Esophagus (tissue), 2 donors: ENCODE results near the gene MAP6D1. TPM values are rescaled to one million over a fixed set of nuclear protein-coding genes. Genes with fewer than 3 reads are reported as not detected.
A peak's percentile ranks its signal among the peaks of the same experiment; 100 is the strongest.

Experiments
- H3K27ac ChIP-seq, 2 donors: one replicate each; pipeline ENCODE4 v1.5.1; 2013; ENCODE audit warnings: low read depth in 2 of 2, mild to moderate bottlenecking in 2 of 2, inconsistent platforms in 1 of 2, low read length in 1 of 2, moderate library complexity in 1 of 2
- H3K27me3 ChIP-seq, 2 donors: one replicate each; pipeline ENCODE4 v1.6.1; 2013; ENCODE audit warnings: low read length in 2 of 2, control low read depth in 1 of 2, mild to moderate bottlenecking in 1 of 2; ENCODE audit not compliant: insufficient read depth in 2 of 2, control insufficient read depth in 1 of 2
- H3K36me3 ChIP-seq, 2 donors: one replicate each; pipeline ENCODE4 v1.6.1; 2013; ENCODE audit warnings: low read length in 1 of 2; ENCODE audit not compliant: control insufficient read depth in 2 of 2, insufficient read depth in 2 of 2
- H3K4me1 ChIP-seq, 2 donors: one replicate each; pipeline ENCODE4 v1.6.1; 2013; ENCODE audit warnings: low read length in 1 of 2; ENCODE audit not compliant: control insufficient read depth in 2 of 2, insufficient read depth in 2 of 2
- H3K4me3 ChIP-seq, 2 donors: one replicate each; pipeline ENCODE4 v1.5.1; 2013; ENCODE audit warnings: low read length in 2 of 2, mild to moderate bottlenecking in 2 of 2, low read depth in 1 of 2, moderate library complexity in 1 of 2
- H3K9me3 ChIP-seq, 2 donors: one replicate each; pipeline ENCODE4 v1.6.1; 2013; ENCODE audit warnings: mild to moderate bottlenecking in 2 of 2, low read depth in 1 of 2, low read length in 1 of 2, moderate library complexity in 1 of 2; ENCODE audit not compliant: control insufficient read depth in 2 of 2, insufficient read depth in 1 of 2
- WGBS, 2 donors: extraction: QIAGEN DNeasy Blood & Tissue Kit; methylation state at CpG; one replicate each; pipeline ENCODE4 v1.1.7; 2013; 5-methylcytosine and 5-hydroxymethylcytosine counted together
- polyA plus RNA-seq, 2 donors: library from polyadenylated mRNA; stranded (reverse); fragments of 200-250 nt; gene quantifications; one replicate each; pipeline ENCODE4 v1.2.3, GENCODE V29; 2013
- donor health status: healthy with polysubstance abuse.
- donor health status: Bipolar disorder and iron deficiency.

MAP6D1 gene
- polyA plus RNA-seq, 2 donors: 1.2 to 1.4 TPM

DNA sequence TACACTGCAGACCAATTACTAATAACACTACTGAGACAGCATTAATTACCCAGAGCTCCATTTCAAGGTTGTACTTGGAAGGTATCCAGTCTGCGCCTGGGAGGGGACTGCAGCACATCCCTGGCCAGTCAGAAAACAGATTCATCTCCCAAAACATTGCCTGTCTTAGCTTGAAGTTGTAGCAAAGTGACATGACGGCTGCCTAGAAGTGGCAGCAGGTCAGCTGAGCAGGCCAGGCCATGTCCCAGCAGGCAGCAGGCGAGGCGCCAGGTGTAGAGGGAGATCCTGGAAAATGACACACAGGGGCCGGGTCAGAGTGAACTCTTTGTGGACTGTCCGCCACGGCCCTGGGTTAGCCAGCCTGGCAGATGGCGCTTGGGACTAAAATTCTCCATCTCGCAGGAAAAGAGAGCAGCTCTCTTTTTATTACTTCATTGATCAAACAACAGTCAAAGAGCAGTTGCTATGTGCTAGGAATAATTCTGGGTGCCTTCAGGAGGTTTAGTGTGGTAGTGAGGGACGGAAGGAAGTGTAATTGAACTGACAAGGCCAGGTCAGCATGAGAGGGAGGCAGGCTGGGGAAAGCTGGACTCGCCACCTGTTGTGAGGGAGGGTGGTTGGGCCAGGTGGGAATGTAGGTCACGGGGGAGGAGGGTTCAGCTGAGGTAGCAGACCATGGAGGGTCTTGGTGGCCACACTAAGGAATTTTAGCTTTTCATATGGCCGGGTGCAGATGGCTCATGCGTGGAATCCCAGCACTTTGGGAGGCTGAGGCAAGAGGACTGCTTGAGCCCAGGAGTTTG, 1.3 kb upstream of the MAP6D1 start:
- WGBS, 2 donors: 66 to 78% methylated on average over 14 of the region's 14 CpGs
- Histone ChIP-seq H3K4me3 (no peak overlapping the region), H3K27ac (peak overlapping the region; percentile 9 to 20), H3K27me3 (no peaks in the 10 kb centered on the region), H3K9me3 (no peaks in the 10 kb centered on the region), H3K36me3 (peaks cover 6 to 8% of the 10 kb centered on the region in 2 donors), H3K4me1 (peaks cover 7 to 12% of the 10 kb centered on the region in 2 donors)

DNA sequence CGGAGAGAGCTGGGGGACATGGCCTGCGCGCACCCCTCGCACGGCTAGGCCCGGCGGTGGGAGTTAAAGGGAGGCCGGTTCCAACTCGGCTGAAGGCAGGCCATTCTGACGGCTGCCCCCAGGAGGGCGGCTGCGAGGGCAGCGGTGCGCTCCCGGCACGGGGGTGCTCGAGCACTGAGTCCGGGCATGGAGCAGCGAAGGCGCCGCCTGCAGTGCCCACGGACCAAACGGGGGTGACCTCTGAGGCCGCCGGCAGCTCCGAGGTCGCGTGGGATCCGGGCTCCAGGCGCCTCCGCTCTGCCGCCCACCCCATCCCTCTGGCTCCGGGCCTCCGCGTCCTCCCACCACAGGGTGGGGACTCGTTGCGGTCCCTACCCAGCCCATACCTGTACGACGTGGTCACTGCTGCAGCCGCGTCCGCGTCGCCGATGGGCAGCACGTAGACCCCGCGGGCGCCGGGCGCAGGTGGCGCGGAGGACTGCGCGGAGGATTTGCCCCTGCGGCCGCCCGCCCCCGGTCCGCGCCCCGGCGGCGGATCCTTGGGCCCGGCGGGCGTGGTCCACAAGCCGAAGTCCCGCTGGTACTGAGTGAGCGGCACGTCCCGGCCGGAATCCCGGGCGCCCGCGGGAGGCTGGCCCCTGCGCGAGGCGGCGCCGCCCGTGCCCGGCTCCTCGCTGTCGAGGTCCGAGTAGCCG, 469 bp downstream of the MAP6D1 start:
- Histone ChIP-seq H3K4me1 (peaks cover 7 to 12% of the 10 kb centered on the region in 2 donors), H3K27me3 (no peaks in the 10 kb centered on the region), H3K9me3 (no peaks in the 10 kb centered on the region), H3K4me3 (peak overlapping the region; percentile 61 to 68), H3K36me3 (peaks cover 2 to 4% of the 10 kb centered on the region in 2 donors), H3K27ac (peak overlapping the region in 1 of 2 donors; percentile 6)
- 1% methylated on average over 81 to 88 of the region's 88 CpGs for WGBS, 2 donors

DNA sequence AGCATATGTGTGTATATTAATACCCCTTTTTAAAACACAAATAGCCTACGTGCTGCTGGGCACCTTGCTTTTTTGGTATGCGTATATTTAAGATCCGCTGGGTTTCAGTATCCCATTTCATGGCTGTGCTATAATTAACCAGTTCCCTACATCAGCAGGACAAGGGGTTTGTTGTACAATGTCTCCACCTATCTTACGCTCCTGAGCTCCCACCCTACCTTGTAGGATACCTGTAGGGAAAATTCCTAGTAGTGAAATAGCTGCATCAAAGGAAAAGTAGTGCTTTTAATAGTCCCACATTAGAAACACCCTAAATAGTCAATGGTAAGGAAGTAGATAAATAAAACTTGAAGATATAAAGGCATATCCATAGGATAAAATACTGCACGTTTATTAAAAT, 1.4 kb downstream of the MAP6D1 start:
- Histone ChIP-seq H3K27me3 (no peaks in the 10 kb centered on the region), H3K9me3 (no peaks in the 10 kb centered on the region), H3K27ac (no peak overlapping the region), H3K36me3 (peaks cover 0 to 4% of the 10 kb centered on the region in 2 donors), H3K4me3 (no peak overlapping the region), H3K4me1 (peaks cover 7 to 14% of the 10 kb centered on the region in 2 donors)
- WGBS, 2 donors: 74 to 77% methylated on average over 5 of the region's 5 CpGs

DNA sequence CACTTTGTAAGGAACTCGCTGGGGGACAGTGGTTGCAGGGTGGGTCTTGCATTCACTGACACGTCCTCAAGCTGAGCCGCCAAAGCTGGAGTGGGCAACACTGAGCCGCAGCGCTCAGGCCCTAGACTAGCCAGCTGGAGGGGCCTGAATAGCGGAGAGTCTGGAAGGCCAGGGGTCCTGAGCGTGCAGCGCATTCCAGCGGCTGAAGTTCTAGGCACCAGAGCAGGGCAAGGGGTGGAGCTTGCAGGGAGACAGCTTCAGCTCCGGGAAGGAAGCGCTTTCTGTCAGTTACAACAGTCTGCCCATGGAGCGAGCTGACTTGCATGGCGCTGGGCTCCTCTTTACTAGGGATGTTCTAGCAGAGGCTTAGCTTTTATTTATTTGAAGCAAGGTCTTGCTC, 2.7 kb downstream of the MAP6D1 start:
- Histone ChIP-seq H3K4me1 (peaks cover 7 to 14% of the 10 kb centered on the region in 2 donors), H3K36me3 (no peaks in the 10 kb centered on the region)
- WGBS, 2 donors: 91% methylated on average over 13 of the region's 13 CpGs

DNA sequence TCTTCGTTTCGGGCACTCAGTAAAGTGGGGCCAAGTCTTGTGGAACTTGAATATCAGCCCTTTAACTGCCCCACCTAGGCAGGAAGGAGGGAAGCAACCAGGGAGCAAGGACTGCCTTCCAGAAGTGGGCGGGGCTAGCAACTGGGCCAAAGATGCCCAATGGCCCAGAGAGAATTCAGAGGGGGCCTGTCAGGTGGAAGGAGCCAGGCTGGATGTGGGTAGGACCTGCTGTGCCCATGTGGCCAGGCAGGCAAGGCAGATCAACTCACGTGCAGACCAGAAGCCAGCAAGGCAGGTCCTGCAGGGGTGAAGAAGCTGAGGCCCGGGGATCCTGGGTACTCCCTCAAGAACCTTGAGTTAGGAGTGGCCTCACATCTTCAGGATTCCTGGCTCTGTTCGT, 5.5 kb downstream of the MAP6D1 start:
- H3K27ac ChIP-seq: no peak overlapping the region
- WGBS, 2 donors: 75 to 81% methylated on average over 6 of the region's 6 CpGs
- no peaks in the 10 kb centered on the region for H3K9me3 ChIP-seq
- peaks cover 0 to 7% of the 10 kb centered on the region in 2 donors for H3K4me1 ChIP-seq
- no peaks in the 10 kb centered on the region for H3K27me3 ChIP-seq
- peaks cover 0 to 9% of the 10 kb centered on the region in 2 donors for H3K36me3 ChIP-seq
- H3K4me3 ChIP-seq: no peak overlapping the region

More for the DNA sequence above, 2.7 kb downstream of the MAP6D1 start:
- Histone ChIP-seq H3K4me3 (no peak overlapping the region), H3K27me3 (no peaks in the 10 kb centered on the region), H3K27ac (no peak overlapping the region), H3K9me3 (no peaks in the 10 kb centered on the region)

DNA sequence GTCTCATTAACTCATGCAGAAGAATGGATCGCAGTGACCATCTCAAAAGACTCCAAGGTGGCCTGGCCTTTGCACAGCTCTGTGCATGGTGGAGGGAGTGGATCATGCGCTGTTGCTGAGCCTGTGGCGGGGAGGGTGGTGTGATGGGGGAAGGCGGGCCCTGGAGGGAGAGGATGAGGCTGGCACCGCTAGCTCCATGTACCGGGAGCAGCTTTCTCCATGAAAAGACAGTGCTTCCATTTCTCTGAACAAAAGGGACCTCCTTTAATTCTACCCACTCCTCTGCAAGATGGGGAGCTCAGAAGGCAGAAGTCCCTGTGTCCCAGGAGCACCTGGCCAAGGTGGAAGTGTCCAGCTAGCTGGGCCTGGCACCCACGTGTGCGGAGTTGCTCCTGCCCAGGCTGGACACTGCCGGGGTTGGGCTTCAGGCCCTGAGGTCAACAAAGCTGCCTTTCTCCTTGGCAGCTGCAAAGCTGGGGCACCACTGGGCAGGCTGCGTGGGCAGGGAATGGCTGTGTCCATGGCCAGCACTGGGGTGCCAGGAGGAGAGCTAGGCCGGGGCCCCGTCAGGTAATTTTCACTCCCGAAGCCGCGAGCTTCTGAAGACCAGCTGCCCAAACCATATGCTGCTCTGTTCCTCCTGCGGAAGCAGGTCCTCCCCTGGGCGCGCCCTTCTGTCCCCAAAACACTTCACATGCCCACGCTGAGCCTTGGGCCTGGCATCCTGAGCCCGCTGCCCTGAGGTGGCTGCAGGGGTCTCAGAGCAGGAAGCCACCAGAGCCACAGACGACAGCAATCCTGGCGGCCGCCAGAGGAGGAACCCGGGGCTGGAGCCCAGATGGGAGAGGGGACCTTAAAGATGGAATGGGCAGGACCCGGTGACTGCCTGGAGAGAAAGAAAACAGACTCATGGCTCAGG, 6.4 kb downstream of the MAP6D1 start:
- no peak overlapping the region for H3K27ac ChIP-seq
- no peaks in the 10 kb centered on the region for H3K27me3 ChIP-seq
- peaks cover 0 to 9% of the 10 kb centered on the region in 2 donors for H3K36me3 ChIP-seq
- peaks cover 0 to 3% of the 10 kb centered on the region in 2 donors for H3K4me1 ChIP-seq
- H3K4me3 ChIP-seq: no peak overlapping the region
- 90 to 91% methylated on average over 25 of the region's 25 CpGs for WGBS, 2 donors
- H3K9me3 ChIP-seq: no peaks in the 10 kb centered on the region

DNA sequence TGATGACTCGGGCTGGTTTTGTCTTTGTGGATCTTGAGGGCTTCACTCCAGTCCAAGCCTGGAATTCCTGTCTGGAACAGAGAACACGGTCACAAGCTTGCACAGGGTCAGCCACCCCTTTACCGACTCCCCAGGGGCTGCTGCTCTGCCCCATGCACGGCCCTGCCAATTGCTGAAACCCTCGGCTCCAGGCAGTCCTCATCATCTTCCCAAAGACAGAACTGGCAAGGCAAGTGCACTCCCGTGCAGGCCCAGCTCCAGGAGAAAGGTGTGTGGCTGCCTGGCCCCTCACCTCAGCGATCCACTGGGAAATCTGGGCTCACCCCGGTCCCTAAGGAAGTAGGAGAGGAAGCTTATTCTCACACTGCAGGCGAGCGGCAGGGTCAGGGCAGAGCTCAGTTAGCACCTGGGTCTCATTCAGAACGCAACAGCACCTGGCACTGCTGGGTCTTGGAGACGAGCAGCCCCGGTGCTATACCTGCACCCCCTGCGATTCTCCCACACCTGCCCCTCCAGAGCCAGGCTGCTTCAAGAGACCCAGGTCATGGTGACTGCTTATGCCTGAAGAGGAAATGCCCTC, 7.2 kb downstream of the MAP6D1 start:
- H3K4me3 ChIP-seq: no peak overlapping the region
- no peaks in the 10 kb centered on the region for H3K9me3 ChIP-seq
- 76 to 81% methylated on average over 14 of the region's 14 CpGs for WGBS, 2 donors
- H3K36me3 ChIP-seq: peaks cover 0 to 9% of the 10 kb centered on the region in 2 donors
- no peaks in the 10 kb centered on the region for H3K27me3 ChIP-seq
- H3K4me1 ChIP-seq: peaks cover 0 to 3% of the 10 kb centered on the region in 2 donors
- no peak overlapping the region for H3K27ac ChIP-seq

DNA sequence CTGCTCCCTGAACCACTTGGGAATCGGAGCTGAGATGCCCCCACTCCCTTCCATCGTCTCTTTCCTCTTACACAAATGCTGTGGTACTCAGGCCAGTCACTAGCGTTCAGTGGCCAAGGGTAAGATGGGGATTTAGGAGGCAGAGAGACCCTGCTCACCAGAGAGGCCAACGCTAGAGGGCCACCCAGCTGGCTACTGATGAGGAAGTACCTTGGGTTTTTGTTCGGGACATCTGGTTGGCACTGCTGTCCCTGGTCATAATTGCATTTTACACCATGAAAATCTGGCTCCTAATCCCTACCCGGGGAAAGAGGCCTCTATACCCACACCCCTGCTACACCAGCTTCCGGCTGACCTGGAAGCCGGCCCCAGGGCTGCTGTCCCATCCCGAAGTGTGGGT, 7.7 kb downstream of the MAP6D1 start:
- Histone ChIP-seq H3K27ac (no peak overlapping the region), H3K36me3 (peaks cover 0 to 9% of the 10 kb centered on the region in 2 donors), H3K9me3 (no peaks in the 10 kb centered on the region), H3K4me3 (no peak overlapping the region), H3K4me1 (peaks cover 0 to 3% of the 10 kb centered on the region in 2 donors), H3K27me3 (no peaks in the 10 kb centered on the region)
- WGBS, 2 donors: 90 to 92% methylated on average over 9 of the region's 9 CpGs
